KMS-11 (cell line): ENCODE measurements around the gene ACMSD.
"Not testable (repeated sequence)": the region's sequence is repeated elsewhere in the genome, so short reads cannot be mapped to it uniquely, and the experiment has no call there.

Experiments
- H2AFZ ChIP-seq: fragments of 200-600 bp; sonication (generic); 2 replicates; pipeline ENCODE4 v1.6.1; 2016; ENCODE audit warnings: antibody characterized with exemption, mixed run types, low read depth
- H3K27ac ChIP-seq: fragments of 200-600 bp; sonication (generic); 2 replicates; pipeline ENCODE4 v1.6.1; 2016; ENCODE audit warnings: mild to moderate bottlenecking, mixed run types
- H3K27me3 ChIP-seq: fragments of 200-600 bp; sonication (generic); 2 replicates; pipeline ENCODE4 v1.6.1; 2017; ENCODE audit warnings: mild to moderate bottlenecking, low read depth, mixed run types, moderate library complexity; ENCODE audit not compliant: insufficient read depth
- H3K36me3 ChIP-seq: fragments of 200-600 bp; sonication (generic); 2 replicates; pipeline ENCODE4 v1.6.1; 2017; ENCODE audit warnings: mild to moderate bottlenecking, mixed run types; ENCODE audit not compliant: insufficient read depth
- H3K4me1 ChIP-seq: fragments of 200-600 bp; sonication (generic); 2 replicates; pipeline ENCODE4 v1.6.1; 2016; ENCODE audit warnings: mild to moderate bottlenecking, low read depth, mixed run types; ENCODE audit not compliant: poor library complexity, severe bottlenecking
- H3K4me2 ChIP-seq: fragments of 200-600 bp; sonication (generic); 2 replicates; pipeline ENCODE4 v1.7.0; 2016; ENCODE audit warnings: mild to moderate bottlenecking, mixed run types
- H3K4me3 ChIP-seq: fragments of 200-600 bp; sonication (generic); IDR thresholded peaks from 2 replicates; pipeline ENCODE4 v1.6.1; 2017; ENCODE audit warnings: low read depth, low read length, mixed read lengths; ENCODE audit not compliant: insufficient read depth
- H3K79me2 ChIP-seq: fragments of 200-600 bp; sonication (generic); 2 replicates; pipeline ENCODE4 v1.6.1; 2016; ENCODE audit warnings: low read depth, mixed run types; ENCODE audit not compliant: insufficient read depth
- H3K9ac ChIP-seq: fragments of 200-600 bp; sonication (generic); 2 replicates; pipeline ENCODE4 v1.6.1; 2016; ENCODE audit warnings: mild to moderate bottlenecking, mixed run types
- H4K20me1 ChIP-seq: fragments of 200-600 bp; sonication (generic); 2 replicates; pipeline ENCODE4 v1.6.1; 2016; ENCODE audit warnings: mild to moderate bottlenecking, mixed run types; ENCODE audit not compliant: insufficient read depth
- TF ChIP-seq, protein P1 (sequence below): fragments of 200-600 bp; sonication (generic); conservative IDR thresholded peaks from 2 replicates; pipeline ENCODE4 v1.6.1; 2017; ENCODE audit warnings: low read depth, mild to moderate bottlenecking, antibody characterized with exemption, low read length, moderate library complexity, mixed read lengths

The ACMSD gene

DNA sequence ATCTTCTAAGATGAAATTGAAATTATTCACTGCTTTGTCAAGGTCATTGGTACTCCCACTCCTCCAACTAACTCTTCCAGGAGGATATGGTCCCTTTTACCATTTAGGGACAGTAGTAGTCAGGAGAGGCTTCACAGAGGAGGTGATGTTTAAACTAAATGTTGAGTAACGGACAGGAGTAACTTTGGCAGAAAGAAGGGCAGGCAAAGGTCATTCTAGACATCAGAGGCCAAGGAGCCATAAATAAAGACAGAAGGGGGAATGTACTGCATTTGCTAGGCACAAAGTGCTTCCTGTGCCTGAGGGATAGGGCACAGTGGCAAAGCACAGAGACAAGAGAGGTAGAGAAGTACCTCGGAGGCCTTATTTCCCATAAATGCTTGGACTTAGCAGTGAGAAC is 14.6 kb upstream of the ACMSD start:
- Histone ChIP-seq H3K9ac (no peak overlapping the region), H3K4me3 (no peak overlapping the region), H3K36me3 (no peaks in the 10 kb centered on the region), H3K27me3 (no peaks in the 10 kb centered on the region), H3K4me2 (no peak overlapping the region), H3K27ac (no peak overlapping the region), H3K79me2 (no peaks in the 10 kb centered on the region), H3K4me1 (no peaks in the 10 kb centered on the region), H2AFZ (no peak overlapping the region), H4K20me1 (no peaks in the 10 kb centered on the region)
- TF ChIP-seq, protein P1, sequence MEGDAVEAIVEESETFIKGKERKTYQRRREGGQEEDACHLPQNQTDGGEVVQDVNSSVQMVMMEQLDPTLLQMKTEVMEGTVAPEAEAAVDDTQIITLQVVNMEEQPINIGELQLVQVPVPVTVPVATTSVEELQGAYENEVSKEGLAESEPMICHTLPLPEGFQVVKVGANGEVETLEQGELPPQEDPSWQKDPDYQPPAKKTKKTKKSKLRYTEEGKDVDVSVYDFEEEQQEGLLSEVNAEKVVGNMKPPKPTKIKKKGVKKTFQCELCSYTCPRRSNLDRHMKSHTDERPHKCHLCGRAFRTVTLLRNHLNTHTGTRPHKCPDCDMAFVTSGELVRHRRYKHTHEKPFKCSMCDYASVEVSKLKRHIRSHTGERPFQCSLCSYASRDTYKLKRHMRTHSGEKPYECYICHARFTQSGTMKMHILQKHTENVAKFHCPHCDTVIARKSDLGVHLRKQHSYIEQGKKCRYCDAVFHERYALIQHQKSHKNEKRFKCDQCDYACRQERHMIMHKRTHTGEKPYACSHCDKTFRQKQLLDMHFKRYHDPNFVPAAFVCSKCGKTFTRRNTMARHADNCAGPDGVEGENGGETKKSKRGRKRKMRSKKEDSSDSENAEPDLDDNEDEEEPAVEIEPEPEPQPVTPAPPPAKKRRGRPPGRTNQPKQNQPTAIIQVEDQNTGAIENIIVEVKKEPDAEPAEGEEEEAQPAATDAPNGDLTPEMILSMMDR: no peak

DNA sequence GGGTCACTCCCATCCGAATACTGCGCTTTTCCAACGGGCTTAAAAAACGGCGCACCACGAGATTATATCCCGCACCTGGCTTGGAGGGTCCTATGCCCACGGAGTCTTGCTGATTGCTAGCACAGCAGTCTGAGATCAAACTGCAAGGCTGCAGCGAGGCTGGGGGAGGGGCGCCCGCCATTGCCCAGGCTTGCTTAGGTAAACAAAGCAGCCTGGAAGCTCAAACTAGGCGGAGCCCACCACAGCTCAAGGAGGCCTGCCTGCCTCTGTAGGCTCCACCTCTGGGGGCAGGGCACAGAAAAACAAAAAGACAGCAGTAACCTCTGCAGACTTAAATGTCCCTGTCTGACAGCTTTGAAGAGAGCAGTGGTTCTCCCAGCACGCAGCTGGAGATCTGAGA is 12.7 kb upstream of the ACMSD start:
- H3K36me3 ChIP-seq, H3K27ac ChIP-seq, H3K4me2 ChIP-seq, H4K20me1 ChIP-seq, H3K4me1 ChIP-seq, H3K9ac ChIP-seq, H3K79me2 ChIP-seq, H2AFZ ChIP-seq, H3K4me3 ChIP-seq, H3K27me3 ChIP-seq: not testable (repeated sequence)

DNA sequence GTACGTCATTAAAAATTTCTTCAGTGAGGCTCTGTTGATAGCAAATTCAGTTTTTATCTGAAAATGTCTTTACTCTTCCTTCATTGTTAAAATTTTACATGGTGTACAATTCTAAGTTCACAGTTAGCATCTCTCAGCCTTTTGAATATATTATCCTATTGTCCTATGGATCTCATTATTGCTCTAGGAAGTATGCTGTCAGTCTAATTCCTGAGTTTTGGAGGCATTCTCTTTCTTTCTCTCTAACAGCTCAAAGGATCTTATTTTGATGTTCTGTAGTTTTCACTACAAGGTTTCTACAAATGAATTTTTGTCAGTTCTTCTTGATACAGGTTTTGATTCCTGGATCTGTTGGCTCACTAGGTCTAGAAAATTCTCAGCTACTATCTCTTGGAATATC is 2.9 kb upstream of the ACMSD start:
- Histone ChIP-seq H4K20me1 (no peaks in the 10 kb centered on the region), H3K36me3 (no peaks in the 10 kb centered on the region), H3K27me3 (no peaks in the 10 kb centered on the region), H3K27ac (no peak overlapping the region), H3K9ac (no peak overlapping the region), H3K4me2 (no peak overlapping the region), H2AFZ (no peak overlapping the region), H3K4me3 (no peak overlapping the region), H3K79me2 (no peaks in the 10 kb centered on the region), H3K4me1 (no peaks in the 10 kb centered on the region)
- TF ChIP-seq, protein P1: no peak

DNA sequence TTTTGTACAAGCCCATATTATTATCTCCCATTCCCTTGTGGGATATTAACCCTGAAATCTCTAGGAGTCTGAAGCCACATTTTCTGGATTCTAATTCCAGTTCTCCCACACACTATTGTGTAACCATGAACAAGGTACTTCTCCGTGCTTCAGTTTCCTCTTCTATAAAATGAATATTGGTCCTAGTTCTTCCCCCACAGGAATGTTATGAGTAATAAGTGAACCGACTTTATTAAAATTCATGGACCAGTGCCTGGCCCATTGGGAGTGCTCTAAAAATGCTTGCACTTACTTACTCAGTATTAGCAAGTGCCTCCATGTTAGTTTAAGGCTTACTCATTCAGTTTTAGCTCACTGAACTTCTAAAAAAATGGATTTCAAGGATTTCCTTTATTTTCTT is 1.4 kb upstream of the ACMSD start:
- H3K4me3 ChIP-seq: no peak overlapping the region
- no peaks in the 10 kb centered on the region for H3K4me1 ChIP-seq
- no peak overlapping the region for H3K9ac ChIP-seq
- H2AFZ ChIP-seq: no peak overlapping the region
- H3K27me3 ChIP-seq: no peaks in the 10 kb centered on the region
- H4K20me1 ChIP-seq: no peaks in the 10 kb centered on the region
- H3K36me3 ChIP-seq: no peaks in the 10 kb centered on the region
- TF ChIP-seq, protein P1: no peak
- no peak overlapping the region for H3K4me2 ChIP-seq
- H3K79me2 ChIP-seq: no peaks in the 10 kb centered on the region
- no peak overlapping the region for H3K27ac ChIP-seq

DNA sequence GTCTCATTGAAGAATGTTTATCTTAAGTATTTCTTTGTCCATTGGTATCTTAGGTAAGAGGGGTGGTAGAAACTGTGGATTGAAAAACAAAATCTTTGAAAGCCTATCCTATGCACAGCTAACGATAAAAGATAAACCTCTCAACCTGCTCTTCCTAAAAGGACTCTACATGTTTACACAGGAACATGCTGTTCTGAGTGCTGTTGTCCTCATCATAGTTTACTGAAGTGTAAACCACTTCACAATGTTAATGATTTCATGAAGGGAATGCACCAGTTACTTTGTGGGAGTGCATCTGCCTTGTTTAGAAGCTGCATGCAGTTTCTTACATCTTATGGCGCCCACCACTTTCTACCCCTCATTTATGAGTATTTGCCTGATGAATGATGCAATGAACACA is 1.2 kb downstream of the ACMSD start:
- Histone ChIP-seq H3K79me2 (no peaks in the 10 kb centered on the region), H3K27me3 (no peaks in the 10 kb centered on the region)
- TF ChIP-seq, protein P1: no peak

More for the DNA sequence above, 1.2 kb downstream of the ACMSD start:
- Histone ChIP-seq H2AFZ (no peak overlapping the region), H3K4me3 (no peak overlapping the region), H3K4me2 (no peak overlapping the region), H3K4me1 (no peaks in the 10 kb centered on the region), H3K27ac (no peak overlapping the region), H3K9ac (no peak overlapping the region), H4K20me1 (no peaks in the 10 kb centered on the region), H3K36me3 (no peaks in the 10 kb centered on the region)
